Thyroid gland (tissue), 4 donors: Measurements from ENCODE around the gene NIFK.

ENCODE experiments used
- CTCF ChIP-seq, 6 experiments: fragments of 200-600 bp in 3 of 6; fragments of 450-650 bp in 3 of 6; sonication (generic) in 3 of 6; IDR thresholded peaks; one replicate each; pipeline ENCODE4 v1.5.1; 2016 to 2019; ENCODE audit warnings: antibody characterized with exemption in 6 of 6, mild to moderate bottlenecking in 2 of 6, inconsistent platforms in 1 of 6, moderate library complexity in 1 of 6
- POLR2A ChIP-seq, 2 donors: fragments of 450-650 bp; IDR thresholded peaks; one replicate each; pipeline ENCODE4 v1.6.1; 2017; ENCODE audit warnings: antibody characterized with exemption in 2 of 2, mild to moderate bottlenecking in 2 of 2, moderate library complexity in 1 of 2

- TF ChIP-seq POLR2A (IDR thresholded peaks at IDR 0.05) (no peak), CTCF (IDR thresholded peaks at IDR 0.05) (no peak)
Observed at GRCh38 chr2:121695171-121695451, 41.6 kb downstream of the NIFK start.
